Measurements from ENCODE around the gene STARD7. TPM values are rescaled to one million over a fixed set of nuclear protein-coding genes. Genes with fewer than 3 reads are reported as not detected.
"Not testable (repeated sequence)": the region's sequence is repeated elsewhere in the genome, so short reads cannot be mapped to it uniquely, and the experiment has no call there.

The STARD7 gene
- total RNA-seq, 1 donor from 2014 or later, result 159 TPM

DNA sequence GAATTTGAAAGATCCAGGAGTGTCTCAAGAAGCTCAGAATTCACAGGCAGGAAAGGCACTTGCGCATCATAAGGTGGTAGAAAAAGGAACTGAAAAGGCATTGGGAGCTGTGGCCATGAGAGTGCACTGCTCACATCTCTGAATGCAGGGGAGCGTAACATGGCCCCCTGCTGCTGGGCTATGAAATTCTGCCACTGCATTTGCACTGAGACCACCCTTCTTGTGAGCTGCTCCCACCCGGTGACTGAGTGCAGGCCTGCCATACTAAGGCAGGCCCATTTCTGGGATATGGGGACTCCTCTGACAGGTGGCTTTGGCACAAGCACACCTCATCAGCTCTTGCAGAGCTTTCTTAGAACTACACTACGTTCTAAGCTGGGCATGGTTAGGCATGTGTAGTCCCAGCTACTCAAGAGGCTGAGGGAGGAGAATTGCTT is 25.3 kb upstream of the STARD7 start:
- DNase-seq (ENCODE audit: low read depth, low spot score), result no peak

DNA sequence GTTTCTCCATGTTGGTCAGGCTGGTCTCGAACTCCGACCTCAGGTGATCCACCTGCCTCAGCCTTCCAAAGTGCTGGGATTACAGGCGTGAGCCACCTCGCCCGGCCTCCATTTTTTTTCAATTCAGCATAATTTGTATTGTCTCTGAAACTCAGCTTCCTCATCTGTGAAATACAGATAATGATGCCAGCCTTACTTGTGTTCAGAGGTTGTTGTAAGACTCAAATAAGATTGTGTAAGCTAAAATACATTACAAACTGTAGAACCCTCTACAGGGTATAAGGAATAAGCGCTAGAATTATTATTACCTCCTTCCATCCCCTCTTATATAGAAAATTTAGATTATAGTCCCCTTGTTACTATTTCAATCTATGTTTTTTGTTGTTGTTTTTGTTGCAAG is 24.8 kb upstream of the STARD7 start:
- no peak for DNase-seq (ENCODE audit: low read depth, low spot score)

DNA sequence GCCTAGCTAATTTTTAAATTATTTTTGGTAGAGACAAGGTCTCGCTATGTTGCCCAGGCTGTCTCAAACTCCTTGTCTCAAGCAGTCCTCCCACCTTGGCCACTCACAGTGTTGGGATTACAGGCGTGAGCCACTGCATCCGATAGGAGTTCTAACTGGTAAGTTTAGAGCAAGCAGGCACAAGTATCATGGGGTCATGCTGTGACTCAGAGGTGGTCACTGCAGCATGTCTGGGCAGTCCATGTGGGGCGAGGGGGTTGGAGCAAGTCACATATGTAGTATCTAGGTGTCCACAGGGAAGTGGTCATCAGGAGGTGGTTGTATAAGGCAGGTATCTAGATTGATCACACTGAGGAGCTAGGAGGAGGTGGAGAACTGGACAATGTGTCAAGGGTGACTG is 22.7 kb upstream of the STARD7 start:
- DNase-seq (ENCODE audit: low read depth, low spot score), result no peak

GRCh38 chr2:96225016-96225533 is 16.4 kb upstream of the STARD7 start:
- DNase-seq (ENCODE audit: low read depth, low spot score), result no peak

GRCh38 chr2:96221106-96221505 is 12.5 kb upstream of the STARD7 start:
- DNase-seq (ENCODE audit: low read depth, low spot score), result not testable (repeated sequence)

DNA sequence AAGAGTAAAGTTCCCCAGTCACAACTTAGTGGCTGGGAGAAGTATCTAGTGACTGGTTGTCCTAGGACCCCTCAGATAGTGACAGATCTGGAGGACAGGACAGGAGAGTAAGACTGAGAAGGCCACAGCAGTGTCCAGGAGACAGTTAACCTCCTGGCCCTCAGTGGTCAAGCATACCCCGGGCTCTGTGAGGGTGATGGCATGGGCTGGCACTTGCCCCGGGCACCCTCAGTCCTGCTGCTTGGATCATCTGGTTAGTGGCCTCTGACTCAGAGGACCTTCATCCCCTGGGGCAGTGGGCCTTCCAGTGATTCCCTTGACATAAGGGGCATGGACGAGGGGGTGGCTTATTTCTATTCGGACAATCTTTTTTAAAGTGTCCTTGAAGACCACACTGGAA is 11.3 kb upstream of the STARD7 start:
- not testable (repeated sequence) for DNase-seq (ENCODE audit: low read depth, low spot score)

GRCh38 chr2:96218508-96219131 is 10.0 kb upstream of the STARD7 start:
- no peak for DNase-seq (ENCODE audit: low read depth, low spot score)

- no peak for DNase-seq (ENCODE audit: low read depth, low spot score)
Observed at GRCh38 chr2:96214554-96214953, 5.9 kb upstream of the STARD7 start.

DNA sequence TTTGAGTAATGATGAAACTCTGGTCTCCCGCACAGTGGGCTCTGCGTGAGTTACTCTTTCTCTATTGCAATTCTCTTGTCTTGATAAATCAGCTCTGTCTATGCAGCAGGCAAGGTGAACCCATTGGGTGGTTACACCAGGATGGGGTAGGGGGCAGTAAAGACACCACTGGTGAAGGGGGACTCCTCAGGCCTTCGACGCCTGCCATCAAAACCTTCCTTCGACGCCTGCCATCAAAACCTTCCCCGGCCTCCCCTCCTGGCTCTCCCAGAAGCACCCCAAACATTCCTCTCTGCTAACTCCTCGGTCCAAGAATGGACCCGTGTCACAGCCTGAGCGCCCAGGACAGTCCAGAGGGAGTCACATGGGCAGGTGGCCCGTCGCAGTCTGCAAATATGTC is 4.8 kb upstream of the STARD7 start:
- no peak for DNase-seq (ENCODE audit: low read depth, low spot score)

GRCh38 chr2:96212339-96212738 is 3.7 kb upstream of the STARD7 start:
- no peak for DNase-seq (ENCODE audit: low read depth, low spot score)

- DNase-seq (ENCODE audit: low read depth, low spot score), result no peak
Observed at GRCh38 chr2:96209729-96210085, 1.1 kb upstream of the STARD7 start.

DNA sequence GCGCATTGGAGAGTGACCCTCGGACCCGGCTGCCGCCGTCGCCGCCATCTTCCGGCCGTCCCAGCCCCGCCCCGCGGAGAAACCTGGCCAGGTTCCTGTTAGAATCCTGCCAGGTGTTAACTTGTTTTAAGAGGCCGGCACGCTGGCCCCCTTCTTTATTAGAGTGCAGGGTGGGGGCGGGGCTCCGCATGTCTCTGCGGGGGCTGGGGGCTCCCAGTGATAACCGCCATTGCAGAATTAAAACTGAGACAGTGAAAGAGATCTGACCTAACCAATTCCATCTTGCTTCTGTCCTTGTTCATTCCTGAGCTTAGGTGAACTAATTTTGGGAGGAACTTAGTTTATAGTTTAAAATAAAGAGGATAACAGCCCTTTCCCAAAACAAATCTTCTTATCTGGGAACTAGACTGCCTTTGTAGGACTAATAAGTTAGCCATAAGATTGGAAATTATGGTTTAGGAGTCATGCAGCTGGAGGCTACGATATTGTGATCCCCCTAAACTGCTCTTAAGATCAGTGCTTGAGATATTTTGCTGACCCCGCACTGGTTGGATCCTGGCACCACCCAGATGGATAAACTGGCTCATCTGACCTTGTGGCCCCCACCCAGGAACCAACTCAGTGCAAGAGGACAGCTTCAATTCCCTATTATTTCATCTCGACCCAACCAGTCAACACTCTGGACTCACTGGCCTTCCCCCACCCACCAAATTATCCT is 543 bp upstream of the STARD7 start:
- no peak for DNase-seq (ENCODE audit: low read depth, low spot score)

DNA sequence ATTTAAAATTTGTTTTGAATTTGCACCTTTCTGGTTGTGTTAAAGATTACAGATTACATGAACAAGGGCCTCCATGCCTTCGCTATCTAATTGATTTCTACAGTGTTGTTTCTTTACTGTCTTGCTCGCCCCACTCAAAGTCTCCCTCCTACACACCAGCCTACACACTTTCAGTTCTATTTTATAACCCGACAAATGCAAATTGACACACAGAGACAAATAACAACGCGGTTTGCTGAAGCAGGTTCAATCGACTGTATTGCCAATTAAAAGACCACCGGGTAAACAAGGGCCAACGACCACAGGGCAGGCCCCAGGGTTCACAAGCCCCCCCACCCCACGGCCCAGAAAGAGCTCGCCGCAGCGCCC is 869 bp downstream of the STARD7 start:
- DNase-seq (ENCODE audit: low read depth, low spot score), result no peak

- no peak for DNase-seq (ENCODE audit: low read depth, low spot score)
Observed at GRCh38 chr2:96207073-96207773, 1.4 kb downstream of the STARD7 start.

GRCh38 chr2:96205888-96206287 is 2.7 kb downstream of the STARD7 start:
- no peak for DNase-seq (ENCODE audit: low read depth, low spot score)

- no peak for DNase-seq (ENCODE audit: low read depth, low spot score)
Observed at GRCh38 chr2:96204836-96205624, 3.6 kb downstream of the STARD7 start.

DNA sequence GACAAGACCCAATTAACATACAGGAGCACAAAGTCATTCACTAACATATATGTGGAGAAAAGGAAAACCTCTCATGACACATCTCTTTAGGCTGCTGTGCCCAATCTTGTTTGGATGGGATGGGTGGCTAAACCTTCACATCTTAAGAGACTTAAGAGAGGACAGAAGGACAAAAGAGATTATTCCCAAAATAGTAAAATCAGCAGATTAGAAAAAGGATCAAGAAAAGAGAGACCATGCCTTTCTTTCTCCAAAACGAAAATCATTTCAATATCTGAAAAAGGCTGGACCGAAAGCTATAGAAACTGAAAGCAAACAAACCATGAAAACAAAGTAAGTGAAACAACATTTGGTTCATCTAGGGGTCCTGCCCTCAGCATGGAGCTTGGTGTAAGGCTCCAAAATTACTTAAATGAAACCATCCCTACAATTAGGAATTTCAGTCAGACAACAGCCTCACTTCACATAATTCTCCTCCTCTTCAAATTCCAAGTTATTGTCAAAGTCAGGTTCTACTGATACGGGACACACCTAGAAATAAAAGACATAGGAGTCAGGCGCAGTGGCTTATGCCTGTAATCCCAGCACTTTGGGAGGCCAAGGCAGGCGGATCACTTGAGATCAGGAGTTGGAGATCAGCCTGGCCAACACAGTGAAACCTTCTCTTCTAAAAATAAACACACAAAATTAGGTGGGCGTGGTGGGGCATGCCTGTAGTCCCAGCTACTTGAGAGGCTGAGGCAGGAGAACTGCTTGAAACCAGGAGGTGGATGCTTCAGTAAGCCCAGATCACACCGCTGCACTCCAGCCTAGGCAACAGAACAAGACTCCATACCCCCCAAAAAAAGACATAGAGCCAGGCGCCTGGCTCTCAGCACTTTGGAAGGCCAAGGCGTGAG is 5.2 kb downstream of the STARD7 start:
- no peak for DNase-seq (ENCODE audit: low read depth, low spot score)

DNA sequence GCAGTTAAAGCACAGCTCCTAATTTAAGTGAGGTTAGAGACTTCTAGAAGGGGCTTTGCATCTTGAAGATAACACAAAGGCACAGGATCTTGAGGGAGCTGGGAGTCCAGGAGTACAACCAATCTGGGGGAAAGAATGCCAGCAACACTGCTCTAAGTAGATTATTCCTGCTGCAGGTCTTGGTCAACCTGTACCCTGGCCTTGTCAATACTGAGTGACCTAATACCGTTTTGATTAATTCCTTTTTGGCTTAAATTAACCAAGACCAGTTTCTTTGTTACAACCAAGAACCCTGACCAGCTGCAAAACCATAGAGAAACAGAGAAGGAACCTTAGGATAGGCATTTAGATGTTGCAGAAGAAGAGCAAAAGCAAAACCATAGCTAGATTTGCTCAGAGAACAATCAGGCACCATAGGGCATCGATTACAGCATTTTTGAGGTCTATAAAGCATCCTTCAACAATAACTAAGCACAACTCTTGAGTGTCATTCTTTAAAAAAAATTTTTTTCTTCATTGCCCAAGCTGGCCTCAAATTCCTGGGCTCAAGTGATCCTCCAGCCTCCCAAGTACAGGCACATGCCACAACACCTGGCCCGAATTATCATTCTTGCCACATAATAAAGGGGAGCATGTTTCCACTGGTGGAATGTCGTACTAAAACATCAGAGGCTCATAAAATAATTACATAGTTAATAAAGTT is 6.3 kb downstream of the STARD7 start:
- no peak for DNase-seq (ENCODE audit: low read depth, low spot score)

GRCh38 chr2:96201338-96201737 is 7.3 kb downstream of the STARD7 start:
- DNase-seq (ENCODE audit: low read depth, low spot score), result no peak

- DNase-seq (ENCODE audit: low read depth, low spot score), result no peak
Observed at GRCh38 chr2:96198921-96199320, 9.7 kb downstream of the STARD7 start.
